GM15510 (cell line): ENCODE results near the gene CELF2.

Source experiments
- POLR2A ChIP-seq: IDR thresholded peaks from 3 replicates; pipeline ENCODE4 v1.6.1; 2011; ENCODE audit warnings: borderline replicate concordance; ENCODE audit not compliant: insufficient read length; ENCODE audit errors: extremely low read depth

The CELF2 gene

DNA sequence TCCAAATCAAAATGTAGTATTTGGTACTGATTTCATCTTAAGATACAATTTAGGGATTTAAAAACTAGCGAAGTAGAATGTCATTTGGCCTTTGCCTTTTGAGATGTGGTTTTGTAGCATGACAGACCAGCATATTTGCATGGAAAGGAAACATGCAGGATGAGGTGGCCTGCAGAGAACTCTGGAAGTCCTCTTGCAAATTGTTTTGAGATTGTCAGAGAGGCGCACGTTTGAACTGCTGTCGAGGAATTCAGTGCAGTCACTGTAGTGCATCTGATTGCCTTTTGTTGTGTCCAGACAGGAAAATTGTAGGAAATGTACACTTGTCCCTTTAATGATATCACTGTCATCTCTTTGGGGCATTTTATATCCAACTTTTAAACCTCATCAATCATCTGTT, 136.7 kb downstream of the CELF2 start:
- TF ChIP-seq POLR2A: no peak

DNA sequence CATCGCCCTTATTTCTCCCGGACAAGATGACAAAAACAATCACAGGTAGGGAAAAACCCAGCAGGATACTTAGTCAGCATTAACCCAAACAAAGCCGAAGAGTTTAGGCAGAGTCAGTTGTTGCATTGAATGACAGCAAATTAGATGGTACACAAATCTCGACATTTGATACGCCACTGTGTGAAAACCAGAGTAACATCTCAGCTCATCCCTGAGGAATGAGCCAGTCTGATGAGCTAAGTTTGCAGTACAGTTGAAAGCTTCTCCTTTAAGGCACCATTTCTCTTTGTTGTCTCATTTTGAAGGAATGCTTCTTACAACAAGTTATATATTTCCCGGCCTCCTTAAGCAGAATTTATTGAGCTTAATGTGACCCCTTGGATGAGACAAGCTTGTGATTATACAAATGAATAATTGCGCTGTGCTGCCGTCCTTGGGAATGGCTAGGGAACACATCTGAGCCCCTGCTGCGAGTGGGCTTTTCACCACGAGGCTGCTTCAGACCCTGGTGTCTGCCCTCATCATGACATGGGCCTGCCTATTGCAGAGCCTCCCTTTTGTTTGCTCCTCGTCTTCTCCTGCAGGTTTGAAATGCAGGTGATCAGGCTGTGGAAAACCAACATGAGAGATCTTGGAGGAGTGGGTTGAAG, 137.3 kb downstream of the CELF2 start:
- no peak for TF ChIP-seq POLR2A

DNA sequence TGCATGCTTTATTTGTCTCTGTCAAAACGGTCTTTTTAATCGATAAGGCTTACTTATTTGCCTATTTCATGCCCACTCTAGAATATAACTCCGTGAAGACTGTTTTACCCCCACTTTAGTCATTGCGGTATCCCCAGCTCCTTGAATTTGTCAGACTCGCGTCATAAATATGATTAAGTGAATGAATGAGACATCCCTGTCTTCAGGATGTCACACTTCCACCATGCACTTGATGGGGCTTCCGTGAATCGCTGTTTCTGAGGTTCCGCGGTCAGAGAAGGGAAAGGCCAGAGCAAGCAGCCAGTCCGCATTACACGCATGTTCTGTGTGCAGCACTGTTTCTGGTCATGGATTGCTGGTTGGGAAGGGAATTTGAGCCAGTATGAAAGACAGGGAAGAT, 138.8 kb downstream of the CELF2 start:
- TF ChIP-seq POLR2A: no peak

DNA sequence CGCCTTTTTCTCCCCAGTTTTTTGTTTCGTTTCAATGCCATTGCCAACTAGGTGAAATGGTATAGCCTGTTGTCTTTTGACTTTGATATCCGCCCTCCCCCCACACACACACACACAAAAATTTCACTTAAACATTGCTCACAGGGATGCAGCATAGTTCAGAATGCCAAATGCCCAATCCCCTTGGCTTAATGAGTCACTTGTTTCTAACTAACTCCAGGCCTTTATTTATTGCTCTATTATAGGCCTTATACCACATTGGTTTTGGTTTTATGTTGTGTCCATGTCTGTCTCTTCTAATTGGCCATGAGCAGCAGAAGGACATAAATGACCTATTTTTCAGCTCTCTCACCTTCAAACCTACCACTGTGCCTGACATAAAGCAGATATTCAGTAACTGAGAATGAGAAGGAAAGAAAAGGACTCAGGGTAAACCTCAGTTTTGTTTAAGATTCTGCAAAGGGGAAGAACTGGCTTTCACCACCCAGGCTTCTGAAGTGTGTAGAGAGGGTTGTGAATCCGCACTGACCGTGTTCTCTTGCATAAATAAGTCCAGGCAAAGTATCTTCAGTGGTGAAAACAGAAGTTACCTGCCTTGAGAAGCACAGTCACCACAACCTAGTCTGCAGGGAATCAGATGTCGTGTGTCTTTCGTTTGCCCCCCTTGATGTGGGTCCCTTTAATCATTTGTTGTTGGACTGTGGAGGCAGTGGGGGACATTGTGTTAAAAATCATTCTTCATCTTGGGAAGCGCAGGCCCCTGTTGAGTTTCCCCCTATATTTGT, 139.8 kb downstream of the CELF2 start:
- no peak for TF ChIP-seq POLR2A

DNA sequence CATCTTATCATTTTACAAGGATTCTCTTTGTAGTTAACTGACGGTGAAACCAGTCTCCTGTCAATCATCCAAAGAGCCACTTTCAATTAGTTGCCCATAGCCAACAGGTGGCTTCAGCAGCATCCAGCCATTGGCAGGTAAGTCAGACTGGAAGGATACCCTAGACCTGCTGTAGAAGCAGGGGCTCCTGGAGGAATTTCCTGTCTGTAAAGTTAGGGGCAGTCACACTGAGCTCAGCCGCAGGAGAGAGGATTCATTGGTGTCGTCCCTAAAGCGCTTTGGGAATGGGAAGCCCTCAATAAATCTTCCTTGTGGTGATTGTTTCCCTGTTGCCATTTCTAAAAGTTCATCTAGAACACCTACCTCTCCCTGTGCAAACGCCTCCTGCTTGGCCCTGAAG, 140.4 kb downstream of the CELF2 start:
- no peak for TF ChIP-seq POLR2A

DNA sequence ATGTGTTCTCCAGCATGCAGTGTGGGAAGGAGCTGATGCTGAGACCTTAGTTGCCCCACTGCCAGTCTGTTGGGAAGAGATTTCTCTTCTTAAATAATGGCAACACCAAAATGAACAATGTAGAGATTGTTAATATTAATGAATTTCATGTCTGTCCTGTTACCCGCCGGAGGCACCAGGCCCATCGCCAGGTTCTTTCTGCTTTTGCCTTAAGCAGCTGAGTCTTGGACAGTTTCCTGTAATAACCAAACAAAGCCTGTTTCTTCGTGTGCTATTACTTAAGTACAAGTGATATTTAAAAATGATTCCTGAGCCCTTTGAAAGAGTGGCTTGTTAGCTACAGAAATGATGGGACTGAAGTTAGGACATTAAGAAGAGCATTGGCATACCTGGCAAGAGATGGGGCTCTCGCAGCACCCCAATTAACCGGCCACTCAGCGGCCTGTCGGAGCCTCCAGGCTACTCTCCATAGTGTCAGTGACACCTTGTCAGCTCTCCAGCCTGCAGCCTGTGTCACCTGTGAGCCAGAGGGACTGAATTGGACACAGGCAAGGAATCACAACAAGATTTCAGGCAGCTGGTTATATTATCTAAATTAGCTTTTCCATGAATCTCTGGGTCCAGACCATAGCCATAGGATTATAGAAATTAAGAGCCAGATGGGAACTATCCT, 142.0 kb downstream of the CELF2 start:
- no peak for TF ChIP-seq POLR2A

DNA sequence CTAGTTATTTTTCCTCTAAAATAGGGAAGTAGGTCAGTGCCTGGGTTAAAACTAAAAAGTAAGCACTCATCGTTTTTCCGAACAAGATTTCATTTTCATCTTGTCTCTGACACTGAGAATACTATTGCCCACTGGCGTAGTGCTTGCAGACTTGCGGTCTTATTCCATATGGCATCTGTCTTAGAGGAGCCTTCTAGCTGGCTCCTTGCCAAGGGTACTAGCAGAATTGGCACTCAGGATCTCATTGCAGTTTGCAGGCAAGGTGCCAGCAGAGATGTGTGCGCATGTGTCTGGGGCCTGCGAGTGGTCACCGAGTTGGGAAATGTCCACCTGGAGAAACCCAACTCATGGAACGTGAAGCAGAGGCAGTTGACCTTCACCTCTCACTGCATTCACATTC, 143.4 kb downstream of the CELF2 start:
- no peak for TF ChIP-seq POLR2A

DNA sequence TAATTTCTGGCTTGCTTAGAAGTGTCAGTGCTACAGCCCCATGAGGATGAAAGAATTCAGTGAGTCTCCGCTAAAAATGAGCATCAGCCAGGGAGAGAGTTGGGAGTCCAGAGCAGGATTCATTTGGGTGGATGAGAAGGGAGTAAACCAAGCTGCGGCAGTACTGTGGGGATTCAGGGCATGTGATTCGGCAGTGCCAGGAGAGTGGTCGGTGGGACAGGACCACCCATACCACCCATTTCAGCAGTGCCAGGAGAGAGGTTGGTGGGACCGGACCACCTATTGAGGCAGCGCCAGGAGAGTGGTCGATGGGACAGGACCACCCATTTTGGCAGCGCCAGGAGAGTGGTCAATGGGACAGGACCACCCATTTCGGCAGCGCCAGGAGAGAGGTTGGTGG, 144.2 kb downstream of the CELF2 start:
- TF ChIP-seq POLR2A: no peak

DNA sequence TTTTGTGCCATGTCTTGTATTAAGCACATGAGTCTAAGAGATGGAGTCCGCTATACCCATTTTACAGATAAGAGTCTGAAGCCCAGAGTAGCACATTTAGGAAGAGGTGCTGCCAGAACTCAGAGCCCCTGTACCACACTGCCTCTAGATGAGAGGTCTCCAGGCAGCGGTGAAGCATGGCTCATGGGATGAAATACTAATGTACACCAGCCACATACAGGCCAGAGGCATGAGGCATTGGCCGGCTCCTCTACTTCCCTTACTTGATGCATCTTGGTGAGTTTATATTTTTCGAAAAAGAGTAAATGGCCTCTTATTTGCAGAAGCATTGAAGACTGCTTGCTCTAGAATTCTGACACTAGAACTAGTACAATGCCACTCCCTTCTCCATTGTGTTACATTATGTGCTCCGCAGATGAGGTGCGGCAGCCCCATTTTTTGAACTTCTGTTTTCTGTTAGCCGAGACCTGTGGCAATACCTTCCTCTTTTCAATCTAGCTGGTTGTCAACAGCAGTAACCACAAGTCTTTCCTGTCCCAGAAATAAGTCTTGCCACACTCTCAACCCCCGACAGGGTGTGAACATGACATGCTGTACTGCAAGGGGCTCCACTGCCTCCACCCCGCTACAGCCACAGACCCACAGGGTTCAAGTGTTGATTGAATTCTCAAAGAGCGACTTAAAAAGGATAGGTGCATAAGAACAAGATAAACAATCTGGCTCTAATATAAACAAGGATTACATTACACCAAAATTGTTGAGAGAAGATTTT, 145.3 kb downstream of the CELF2 start:
- no peak for TF ChIP-seq POLR2A

DNA sequence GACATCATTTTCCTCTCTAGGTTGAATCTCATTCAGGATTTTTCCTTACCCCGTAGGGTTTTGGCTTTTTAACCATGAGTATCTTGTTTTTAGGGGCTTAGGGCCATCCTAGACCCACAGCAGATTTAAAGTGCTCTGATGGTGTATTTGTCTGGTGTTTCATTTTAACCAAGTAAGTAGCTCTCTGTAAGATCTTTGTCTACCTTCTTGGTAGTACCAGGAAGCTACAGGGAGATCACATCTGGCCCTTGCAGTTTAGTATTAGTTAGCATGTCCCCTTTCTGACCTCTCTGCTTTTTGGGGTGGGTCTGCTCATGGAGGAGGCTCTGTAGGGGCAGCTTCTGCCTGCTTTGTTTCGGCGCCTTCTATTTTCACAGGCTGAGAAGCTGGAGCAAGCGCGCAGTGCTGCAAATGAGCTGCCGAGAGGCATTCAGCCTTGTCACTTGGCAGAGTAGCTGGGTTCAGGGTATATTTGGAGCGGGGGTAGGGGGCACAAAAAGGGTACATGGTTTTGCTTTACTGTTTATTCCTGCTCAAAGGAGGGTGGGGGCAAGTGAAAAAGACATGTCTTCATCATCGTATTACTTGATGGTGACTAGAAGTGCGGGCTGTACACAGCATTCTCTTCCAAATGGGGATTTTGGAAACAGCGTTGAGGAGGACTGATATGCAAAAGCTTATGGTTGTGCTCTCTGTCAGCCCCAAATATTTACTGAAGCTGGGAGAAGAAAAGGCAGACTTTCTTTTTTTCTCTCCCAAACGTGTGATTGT, 146.3 kb downstream of the CELF2 start:
- no peak for TF ChIP-seq POLR2A

DNA sequence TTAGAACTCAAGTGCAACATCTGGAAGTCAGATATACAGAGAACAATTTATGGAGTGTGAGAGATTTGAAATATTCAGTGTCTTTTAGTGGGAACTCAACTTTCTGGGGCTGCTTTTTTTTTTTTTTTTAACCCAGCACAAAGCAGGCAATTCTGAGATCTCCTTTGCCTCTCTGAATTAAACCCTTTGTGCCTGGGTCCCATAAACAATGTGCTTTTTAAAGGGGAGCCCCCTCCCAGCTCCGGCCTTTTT, 146.8 kb downstream of the CELF2 start:
- TF ChIP-seq POLR2A: no peak

DNA sequence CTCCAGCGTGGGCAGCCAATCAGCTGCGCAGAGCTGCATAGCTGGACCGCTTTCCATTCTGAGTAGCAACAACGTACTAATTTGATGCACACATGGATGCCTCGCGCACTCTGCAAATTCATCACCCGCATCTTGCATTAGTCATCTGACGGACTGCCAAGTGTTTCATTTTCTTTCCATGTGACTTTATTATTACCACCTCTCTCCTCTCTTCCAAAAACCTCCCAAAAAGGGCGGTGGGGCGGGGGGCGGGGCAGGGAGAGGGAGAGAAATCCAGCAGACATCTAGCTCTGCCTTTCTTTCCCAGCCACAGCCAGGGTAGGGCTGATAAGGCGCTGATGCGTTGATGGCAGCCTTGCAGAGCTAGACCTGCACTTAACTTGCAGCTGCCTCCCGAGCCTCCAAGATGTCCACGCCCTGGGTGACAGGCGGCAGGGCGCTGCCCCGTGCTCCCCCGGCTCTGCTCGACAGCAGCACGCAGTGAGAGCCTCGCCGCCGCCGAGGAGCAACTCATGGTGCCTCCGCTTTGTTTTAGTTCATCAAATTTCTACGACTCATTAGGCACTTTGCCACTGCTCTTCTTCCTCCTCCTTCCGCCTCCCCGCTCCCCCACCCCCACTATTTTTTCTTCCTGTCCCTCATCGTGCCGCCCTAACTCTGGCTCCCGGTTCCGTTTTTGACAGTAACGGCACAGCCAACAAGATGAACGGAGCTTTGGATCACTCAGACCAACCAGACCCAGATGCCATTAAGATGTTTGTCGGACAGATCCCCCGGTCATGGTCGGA, 147.3 kb downstream of the CELF2 start:
- peak; percentile 64 for TF ChIP-seq POLR2A

DNA sequence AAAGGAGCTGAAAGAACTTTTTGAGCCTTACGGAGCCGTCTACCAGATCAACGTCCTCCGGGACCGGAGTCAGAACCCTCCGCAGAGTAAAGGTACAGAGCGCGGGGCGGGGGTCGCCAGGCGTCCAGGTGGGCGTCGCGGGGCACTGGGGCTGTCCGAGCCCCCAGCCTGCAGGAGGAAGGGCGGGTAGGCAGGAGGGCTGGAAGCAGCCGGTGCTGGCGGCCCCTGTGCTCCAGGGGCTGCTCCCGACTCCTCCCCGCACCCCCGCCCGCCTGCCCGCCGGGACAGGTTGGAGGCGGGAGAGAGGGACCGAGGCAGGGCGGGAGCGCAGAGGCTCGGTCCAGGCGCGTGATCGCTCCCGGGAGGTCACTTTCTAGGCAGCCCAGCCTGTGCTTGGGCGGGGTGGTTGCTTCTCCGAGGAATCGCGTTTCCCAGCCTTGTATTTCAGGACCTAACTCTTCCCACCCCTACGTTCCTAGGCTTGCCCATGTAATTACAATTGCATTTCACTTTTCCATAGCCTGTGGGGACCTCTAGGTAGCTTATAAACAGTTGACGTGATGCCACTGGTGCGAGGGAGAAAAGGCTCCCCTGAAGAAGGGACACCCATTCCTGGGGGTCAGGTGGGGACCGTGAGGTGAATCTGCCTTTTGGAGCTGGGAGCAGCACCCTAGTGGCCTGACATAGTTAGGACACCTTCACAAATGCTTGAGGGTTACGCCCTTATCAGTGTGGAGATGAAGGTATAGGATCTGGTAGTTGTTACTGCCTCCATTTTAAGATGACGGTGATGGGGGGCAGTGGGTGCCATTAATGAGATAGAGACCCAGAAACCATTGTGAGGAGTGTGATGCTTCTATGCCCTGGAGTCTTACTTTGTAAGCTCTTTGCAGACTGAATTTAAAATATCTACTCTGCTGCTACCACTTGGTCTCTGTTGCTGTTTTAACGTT, 148.2 kb downstream of the CELF2 start:
- peak; percentile 36 for TF ChIP-seq POLR2A
